Measurements from ENCODE around the gene FOXQ1. TPM values are rescaled to one million over a fixed set of nuclear protein-coding genes. Genes with fewer than 3 reads are reported as not detected.

The FOXQ1 gene
- total and polyA plus RNA-seq, 9 of the 15 experiments (the other 6 are each of a cell fraction or from before 2014, with no cell fraction given), result not detected

DNA sequence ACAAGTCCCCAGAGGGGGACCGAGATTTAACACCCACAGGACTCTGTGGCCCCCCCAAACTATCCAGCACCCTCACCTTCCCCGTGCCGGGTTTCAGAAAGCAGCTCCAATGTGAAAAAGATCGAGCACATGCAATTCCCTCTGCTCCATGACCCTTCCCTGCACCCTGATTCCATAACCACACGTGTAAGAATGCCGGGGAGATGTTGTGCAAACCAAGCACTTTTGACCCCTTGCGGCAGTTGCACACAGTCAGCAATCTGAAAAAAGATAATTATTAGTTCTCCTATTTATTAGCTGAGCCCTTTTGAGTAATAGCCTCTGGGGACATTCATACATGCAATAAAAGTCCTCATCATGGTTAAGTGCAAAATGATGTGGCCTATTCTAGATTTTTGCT, 13.0 kb downstream of the FOXQ1 start:
- Histone ChIP-seq H3K9me3 (replicated peaks; ENCODE audit: control insufficient read depth, insufficient read depth, low read depth, low read length) (no peaks in the 10 kb centered on the region), H3K4me1 (replicated peaks in 1 of 2; ENCODE audit: control insufficient read depth in 2 of 2, insufficient read depth in 2 of 2, low read length in 2 of 2) (no peaks in the 10 kb centered on the region), H3K36me3 (ENCODE audit: control insufficient read depth, insufficient read depth, low read length) (no peaks in the 10 kb centered on the region), H3K79me2 (ENCODE audit: control insufficient read depth, insufficient read depth, low read length) (no peaks in the 10 kb centered on the region), H3K9ac (ENCODE audit: insufficient read depth in 1 of 2, low read depth in 2 of 2, low read length in 2 of 2) (no peak overlapping the region), H3K27ac (ENCODE audit: extremely low read depth, low read depth, low read length) (no peak overlapping the region), H3K9me1 (ENCODE audit: control insufficient read depth, insufficient read depth, low read length) (no peaks in the 10 kb centered on the region), H2AFZ (ENCODE audit: low read depth, low read length) (no peak overlapping the region), H3K4me2 (ENCODE audit: insufficient read depth, low read length) (no peak overlapping the region), H3K27me3 (ENCODE audit: control insufficient read depth in 2 of 2, insufficient read depth in 2 of 2, low read length in 2 of 2) (peaks cover 0 to 11% of the 10 kb centered on the region in 2 experiments; a peak in 2 of 5 replicates), H4K20me1 (replicated peaks; ENCODE audit: control insufficient read depth, insufficient read depth, low read length) (no peaks in the 10 kb centered on the region), H3K4me3 (no peak overlapping the region)
- 0% methylated on average over 7 of the region's 7 CpGs for WGBS (ENCODE audit: insufficient coverage, low coverage, missing lambda C conversion rate)
- intact Hi-C loops (cut with micrococcal nuclease) (no loop called here), in situ Hi-C loops (cut with MboI) (no loop called here)
- DNase-seq (ENCODE audit: extremely low read depth in 1 of 4, low spot score in 3 of 4) (no peak), ATAC-seq (no peak), FAIRE-seq (no peak)
- ChIA-PET POLR2A (no interaction called here), CTCF (ENCODE audit: low intra/inter-chr PET ratio) (no interaction called here)
- no TSS peak for BruUV-seq (replicated peaks)
- TF ChIP-seq ZNF57 (CRISPR knock-in tag; IDR thresholded peaks at IDR 0.05) (no peak), ZNF444 (CRISPR knock-in tag; IDR thresholded peaks at IDR 0.05) (no peak), MIER1 (IDR thresholded peaks at IDR 0.05; ENCODE audit: low read depth) (no peak), MCM5 (IDR thresholded peaks at IDR 0.05; ENCODE audit: low read depth) (no peak), NCOA6 (IDR thresholded peaks at IDR 0.05) (no peak)
- TF ChIP-seq, protein P1, sequence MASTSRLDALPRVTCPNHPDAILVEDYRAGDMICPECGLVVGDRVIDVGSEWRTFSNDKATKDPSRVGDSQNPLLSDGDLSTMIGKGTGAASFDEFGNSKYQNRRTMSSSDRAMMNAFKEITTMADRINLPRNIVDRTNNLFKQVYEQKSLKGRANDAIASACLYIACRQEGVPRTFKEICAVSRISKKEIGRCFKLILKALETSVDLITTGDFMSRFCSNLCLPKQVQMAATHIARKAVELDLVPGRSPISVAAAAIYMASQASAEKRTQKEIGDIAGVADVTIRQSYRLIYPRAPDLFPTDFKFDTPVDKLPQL (IDR thresholded peaks at IDR 0.05; ENCODE audit: extremely low read depth, insufficient read length), result no peak
- TF ChIP-seq, protein P2, sequence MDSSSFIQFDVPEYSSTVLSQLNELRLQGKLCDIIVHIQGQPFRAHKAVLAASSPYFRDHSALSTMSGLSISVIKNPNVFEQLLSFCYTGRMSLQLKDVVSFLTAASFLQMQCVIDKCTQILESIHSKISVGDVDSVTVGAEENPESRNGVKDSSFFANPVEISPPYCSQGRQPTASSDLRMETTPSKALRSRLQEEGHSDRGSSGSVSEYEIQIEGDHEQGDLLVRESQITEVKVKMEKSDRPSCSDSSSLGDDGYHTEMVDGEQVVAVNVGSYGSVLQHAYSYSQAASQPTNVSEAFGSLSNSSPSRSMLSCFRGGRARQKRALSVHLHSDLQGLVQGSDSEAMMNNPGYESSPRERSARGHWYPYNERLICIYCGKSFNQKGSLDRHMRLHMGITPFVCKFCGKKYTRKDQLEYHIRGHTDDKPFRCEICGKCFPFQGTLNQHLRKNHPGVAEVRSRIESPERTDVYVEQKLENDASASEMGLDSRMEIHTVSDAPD (CRISPR knock-in tag; IDR thresholded peaks at IDR 0.05), result no peak
- TF ChIP-seq, protein P3, sequence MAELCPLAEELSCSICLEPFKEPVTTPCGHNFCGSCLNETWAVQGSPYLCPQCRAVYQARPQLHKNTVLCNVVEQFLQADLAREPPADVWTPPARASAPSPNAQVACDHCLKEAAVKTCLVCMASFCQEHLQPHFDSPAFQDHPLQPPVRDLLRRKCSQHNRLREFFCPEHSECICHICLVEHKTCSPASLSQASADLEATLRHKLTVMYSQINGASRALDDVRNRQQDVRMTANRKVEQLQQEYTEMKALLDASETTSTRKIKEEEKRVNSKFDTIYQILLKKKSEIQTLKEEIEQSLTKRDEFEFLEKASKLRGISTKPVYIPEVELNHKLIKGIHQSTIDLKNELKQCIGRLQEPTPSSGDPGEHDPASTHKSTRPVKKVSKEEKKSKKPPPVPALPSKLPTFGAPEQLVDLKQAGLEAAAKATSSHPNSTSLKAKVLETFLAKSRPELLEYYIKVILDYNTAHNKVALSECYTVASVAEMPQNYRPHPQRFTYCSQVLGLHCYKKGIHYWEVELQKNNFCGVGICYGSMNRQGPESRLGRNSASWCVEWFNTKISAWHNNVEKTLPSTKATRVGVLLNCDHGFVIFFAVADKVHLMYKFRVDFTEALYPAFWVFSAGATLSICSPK (IDR thresholded peaks at IDR 0.05; ENCODE audit: borderline replicate concordance), result no peak
- TF ChIP-seq, protein P4, sequence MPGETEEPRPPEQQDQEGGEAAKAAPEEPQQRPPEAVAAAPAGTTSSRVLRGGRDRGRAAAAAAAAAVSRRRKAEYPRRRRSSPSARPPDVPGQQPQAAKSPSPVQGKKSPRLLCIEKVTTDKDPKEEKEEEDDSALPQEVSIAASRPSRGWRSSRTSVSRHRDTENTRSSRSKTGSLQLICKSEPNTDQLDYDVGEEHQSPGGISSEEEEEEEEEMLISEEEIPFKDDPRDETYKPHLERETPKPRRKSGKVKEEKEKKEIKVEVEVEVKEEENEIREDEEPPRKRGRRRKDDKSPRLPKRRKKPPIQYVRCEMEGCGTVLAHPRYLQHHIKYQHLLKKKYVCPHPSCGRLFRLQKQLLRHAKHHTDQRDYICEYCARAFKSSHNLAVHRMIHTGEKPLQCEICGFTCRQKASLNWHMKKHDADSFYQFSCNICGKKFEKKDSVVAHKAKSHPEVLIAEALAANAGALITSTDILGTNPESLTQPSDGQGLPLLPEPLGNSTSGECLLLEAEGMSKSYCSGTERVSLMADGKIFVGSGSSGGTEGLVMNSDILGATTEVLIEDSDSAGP (CRISPR knock-in tag; IDR thresholded peaks at IDR 0.05), result no peak
- TF ChIP-seq, protein P5, sequence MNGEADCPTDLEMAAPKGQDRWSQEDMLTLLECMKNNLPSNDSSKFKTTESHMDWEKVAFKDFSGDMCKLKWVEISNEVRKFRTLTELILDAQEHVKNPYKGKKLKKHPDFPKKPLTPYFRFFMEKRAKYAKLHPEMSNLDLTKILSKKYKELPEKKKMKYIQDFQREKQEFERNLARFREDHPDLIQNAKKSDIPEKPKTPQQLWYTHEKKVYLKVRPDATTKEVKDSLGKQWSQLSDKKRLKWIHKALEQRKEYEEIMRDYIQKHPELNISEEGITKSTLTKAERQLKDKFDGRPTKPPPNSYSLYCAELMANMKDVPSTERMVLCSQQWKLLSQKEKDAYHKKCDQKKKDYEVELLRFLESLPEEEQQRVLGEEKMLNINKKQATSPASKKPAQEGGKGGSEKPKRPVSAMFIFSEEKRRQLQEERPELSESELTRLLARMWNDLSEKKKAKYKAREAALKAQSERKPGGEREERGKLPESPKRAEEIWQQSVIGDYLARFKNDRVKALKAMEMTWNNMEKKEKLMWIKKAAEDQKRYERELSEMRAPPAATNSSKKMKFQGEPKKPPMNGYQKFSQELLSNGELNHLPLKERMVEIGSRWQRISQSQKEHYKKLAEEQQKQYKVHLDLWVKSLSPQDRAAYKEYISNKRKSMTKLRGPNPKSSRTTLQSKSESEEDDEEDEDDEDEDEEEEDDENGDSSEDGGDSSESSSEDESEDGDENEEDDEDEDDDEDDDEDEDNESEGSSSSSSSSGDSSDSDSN (IDR thresholded peaks at IDR 0.05; ENCODE audit: borderline replicate concordance in 1 of 2, low read depth in 2 of 2, low read length in 2 of 2), result no peak
- TF ChIP-seq, protein P6, sequence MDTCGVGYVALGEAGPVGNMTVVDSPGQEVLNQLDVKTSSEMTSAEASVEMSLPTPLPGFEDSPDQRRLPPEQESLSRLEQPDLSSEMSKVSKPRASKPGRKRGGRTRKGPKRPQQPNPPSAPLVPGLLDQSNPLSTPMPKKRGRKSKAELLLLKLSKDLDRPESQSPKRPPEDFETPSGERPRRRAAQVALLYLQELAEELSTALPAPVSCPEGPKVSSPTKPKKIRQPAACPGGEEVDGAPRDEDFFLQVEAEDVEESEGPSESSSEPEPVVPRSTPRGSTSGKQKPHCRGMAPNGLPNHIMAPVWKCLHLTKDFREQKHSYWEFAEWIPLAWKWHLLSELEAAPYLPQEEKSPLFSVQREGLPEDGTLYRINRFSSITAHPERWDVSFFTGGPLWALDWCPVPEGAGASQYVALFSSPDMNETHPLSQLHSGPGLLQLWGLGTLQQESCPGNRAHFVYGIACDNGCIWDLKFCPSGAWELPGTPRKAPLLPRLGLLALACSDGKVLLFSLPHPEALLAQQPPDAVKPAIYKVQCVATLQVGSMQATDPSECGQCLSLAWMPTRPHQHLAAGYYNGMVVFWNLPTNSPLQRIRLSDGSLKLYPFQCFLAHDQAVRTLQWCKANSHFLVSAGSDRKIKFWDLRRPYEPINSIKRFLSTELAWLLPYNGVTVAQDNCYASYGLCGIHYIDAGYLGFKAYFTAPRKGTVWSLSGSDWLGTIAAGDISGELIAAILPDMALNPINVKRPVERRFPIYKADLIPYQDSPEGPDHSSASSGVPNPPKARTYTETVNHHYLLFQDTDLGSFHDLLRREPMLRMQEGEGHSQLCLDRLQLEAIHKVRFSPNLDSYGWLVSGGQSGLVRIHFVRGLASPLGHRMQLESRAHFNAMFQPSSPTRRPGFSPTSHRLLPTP (IDR thresholded peaks at IDR 0.05; ENCODE audit: borderline replicate concordance, extremely low read depth, insufficient read length), result no peak

Data from K562 (cell line).